Kidney epithelial cell (primary cell): ENCODE data around the gene SLC49A3. TPM values are rescaled to one million over a fixed set of nuclear protein-coding genes. Genes with fewer than 3 reads are reported as not detected.
A peak's percentile ranks its signal among the peaks of the same experiment; 100 is the strongest.

Experiments used
- DNase-seq: peaks from one replicate; pipeline ENCODE4 v3.0.0-alpha.2; 2010; ENCODE audit warnings: low read depth
- H3K27me3 ChIP-seq: 2 replicates; pipeline ENCODE4 v1.6.0; 2011; ENCODE audit warnings: low read length; ENCODE audit not compliant: control insufficient read depth, insufficient read depth
- H3K36me3 ChIP-seq: 2 replicates; pipeline ENCODE4 v1.5.1; 2011; ENCODE audit warnings: low read length; ENCODE audit not compliant: control insufficient read depth, insufficient read depth
- H3K4me3 ChIP-seq: 2 replicates; pipeline ENCODE4 v1.5.1; 2011; ENCODE audit warnings: low read depth, mild to moderate bottlenecking, control low read depth, low read length
- total RNA-seq: library from RNA; depleted of rRNA; stranded (reverse); fragments of >200 nt; gene quantifications from 2 replicates; pipeline ENCODE4 v1.2.3, GENCODE V29; 2015
- TF ChIP-seq, protein P1 (sequence below): IDR thresholded peaks from 2 replicates; pipeline ENCODE4 v1.5.1; 2011; ENCODE audit warnings: mild to moderate bottlenecking, moderate library complexity, low read length, control low read depth, inconsistent platforms; ENCODE audit not compliant: insufficient read depth, poor library complexity, severe bottlenecking

Gene SLC49A3
- total RNA-seq, 1 donor from 2014 or later: 3.4 TPM

DNA sequence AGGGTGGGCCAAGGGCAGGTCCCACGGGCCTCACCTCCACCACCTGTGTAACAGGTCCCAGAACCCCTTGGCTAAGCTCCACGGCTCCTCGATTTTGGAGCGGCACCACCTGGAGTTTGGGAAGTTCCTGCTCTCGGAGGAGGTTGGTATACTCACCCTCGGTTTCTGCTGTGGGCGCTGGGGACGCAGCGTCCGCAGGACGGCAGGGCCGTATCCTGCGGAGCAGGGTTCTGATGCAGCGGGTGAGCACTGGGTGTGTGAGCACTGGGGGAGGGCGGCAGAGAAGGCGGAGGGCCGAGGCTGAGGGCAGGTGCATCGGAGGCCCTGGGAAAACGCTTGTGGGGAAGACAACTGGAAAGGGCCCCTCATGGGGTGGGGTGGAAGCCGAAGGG, 25.9 kb downstream of the SLC49A3 start:
- Histone ChIP-seq H3K27me3 (peaks cover 3% of the 10 kb centered on the region), H3K4me3 (peak overlapping the region; percentile 63), H3K36me3 (no peaks in the 10 kb centered on the region)
- no peak for DNase-seq
- TF ChIP-seq, protein P1, sequence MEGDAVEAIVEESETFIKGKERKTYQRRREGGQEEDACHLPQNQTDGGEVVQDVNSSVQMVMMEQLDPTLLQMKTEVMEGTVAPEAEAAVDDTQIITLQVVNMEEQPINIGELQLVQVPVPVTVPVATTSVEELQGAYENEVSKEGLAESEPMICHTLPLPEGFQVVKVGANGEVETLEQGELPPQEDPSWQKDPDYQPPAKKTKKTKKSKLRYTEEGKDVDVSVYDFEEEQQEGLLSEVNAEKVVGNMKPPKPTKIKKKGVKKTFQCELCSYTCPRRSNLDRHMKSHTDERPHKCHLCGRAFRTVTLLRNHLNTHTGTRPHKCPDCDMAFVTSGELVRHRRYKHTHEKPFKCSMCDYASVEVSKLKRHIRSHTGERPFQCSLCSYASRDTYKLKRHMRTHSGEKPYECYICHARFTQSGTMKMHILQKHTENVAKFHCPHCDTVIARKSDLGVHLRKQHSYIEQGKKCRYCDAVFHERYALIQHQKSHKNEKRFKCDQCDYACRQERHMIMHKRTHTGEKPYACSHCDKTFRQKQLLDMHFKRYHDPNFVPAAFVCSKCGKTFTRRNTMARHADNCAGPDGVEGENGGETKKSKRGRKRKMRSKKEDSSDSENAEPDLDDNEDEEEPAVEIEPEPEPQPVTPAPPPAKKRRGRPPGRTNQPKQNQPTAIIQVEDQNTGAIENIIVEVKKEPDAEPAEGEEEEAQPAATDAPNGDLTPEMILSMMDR: no peak

DNA sequence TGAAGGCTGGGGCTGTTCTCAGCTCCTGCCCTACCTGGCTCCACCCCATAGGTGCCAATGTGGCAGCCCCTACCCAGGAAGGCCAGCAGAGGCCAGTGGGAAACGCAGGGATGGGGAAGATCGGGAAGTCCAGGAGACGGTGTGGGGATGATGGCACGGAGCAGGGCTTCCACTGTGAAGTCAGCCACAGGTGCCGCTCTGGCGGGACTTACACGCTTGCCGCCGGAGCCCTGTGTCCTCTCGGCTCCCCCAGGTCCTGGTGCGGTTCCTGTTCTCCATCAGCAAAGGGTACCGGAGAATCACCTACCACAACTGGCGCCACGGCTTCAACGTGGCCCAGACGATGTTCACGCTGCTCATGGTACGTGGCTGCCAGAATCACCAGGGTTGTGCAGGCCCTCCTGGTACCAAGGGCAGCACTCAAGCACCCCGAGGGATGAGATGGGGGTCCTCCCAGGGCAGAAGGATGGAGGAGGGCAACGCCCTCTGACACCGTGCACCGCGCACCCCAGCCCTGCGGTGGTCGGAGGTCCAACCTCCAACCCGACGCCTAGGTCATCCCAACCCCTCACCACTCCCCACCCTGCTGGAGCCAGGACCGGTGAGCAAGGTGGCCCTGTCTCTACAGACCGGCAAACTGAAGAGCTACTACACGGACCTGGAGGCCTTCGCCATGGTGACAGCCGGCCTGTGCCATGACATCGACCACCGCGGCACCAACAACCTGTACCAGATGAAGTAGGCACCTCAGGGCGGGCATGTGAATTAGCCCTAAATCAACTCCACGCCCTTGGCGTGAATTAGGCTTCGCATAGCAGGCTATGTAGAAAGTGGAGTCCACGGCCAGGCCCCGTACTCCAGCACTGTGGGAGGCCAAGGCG, 26.8 kb downstream of the SLC49A3 start:
- no peak for DNase-seq
- H3K36me3 ChIP-seq: no peaks in the 10 kb centered on the region
- peaks cover 3% of the 10 kb centered on the region for H3K27me3 ChIP-seq
- no peak overlapping the region for H3K4me3 ChIP-seq
- TF ChIP-seq, protein P1: no peak

DNA sequence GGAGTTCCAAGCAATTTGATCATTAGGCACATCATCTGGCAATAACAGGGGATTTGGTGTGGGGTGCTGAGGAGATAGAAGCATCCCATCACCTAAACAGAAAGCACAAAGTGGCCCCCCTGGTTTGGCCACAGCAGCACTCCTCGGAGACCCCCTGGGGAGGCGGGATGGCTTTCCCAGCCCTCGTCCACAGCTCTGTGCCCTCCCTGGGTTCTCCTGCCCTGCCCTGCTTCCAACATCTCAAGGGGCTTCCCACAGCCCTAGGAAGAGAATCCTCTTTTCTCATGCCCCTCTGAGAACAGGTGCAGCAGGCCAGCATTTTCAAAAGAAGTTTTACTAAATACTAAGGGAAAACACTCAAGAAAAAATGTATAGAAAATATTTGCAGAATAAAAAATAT, 27.7 kb downstream of the SLC49A3 start:
- TF ChIP-seq, protein P1: no peak
- DNase-seq: no peak
- Histone ChIP-seq H3K36me3 (no peaks in the 10 kb centered on the region), H3K27me3 (peaks cover 3% of the 10 kb centered on the region), H3K4me3 (no peak overlapping the region)

DNA sequence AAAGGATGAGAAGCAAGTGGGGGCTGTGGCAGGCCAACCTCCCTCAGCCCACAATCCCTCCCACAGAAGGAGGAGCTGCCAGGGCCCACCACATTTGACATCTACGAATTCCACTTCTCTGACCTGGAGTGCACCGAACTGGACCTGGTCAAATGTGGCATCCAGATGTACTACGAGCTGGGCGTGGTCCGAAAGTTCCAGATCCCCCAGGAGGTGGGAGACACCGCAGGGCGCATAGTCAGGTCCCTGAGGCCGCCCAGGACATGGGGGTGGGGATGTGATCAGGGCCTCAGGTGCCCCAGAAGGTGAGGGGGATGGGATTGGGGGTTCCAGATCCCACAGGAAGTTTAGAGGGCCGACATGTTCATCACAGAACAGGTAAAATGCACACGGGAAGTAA, 28.6 kb downstream of the SLC49A3 start:
- H3K4me3 ChIP-seq: no peak overlapping the region
- DNase-seq: no peak
- TF ChIP-seq, protein P1: no peak
- H3K36me3 ChIP-seq: no peaks in the 10 kb centered on the region
- H3K27me3 ChIP-seq: peaks cover 4% of the 10 kb centered on the region

DNA sequence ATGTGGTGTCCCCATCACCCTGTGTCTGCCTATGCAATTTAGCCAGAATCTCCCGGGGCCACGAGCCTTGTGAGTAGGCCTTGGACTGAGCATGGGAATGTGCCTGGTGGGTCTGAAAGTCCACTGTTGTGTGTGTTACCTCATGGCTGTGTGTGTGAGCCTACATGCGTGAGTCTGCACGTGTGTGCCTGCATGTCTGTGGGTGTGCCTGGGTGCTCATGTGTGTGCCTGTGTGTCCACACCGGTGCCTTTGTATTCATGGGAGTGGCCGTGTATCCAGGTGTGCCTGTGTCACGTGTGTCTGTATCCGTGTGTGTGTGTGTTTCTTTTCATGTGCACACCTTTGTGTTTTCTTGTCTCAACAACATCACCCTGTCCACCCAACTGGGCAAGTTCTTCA, 29.1 kb downstream of the SLC49A3 start:
- no peaks in the 10 kb centered on the region for H3K36me3 ChIP-seq
- no peak for DNase-seq
- TF ChIP-seq, protein P1: no peak
- H3K4me3 ChIP-seq: no peak overlapping the region
- H3K27me3 ChIP-seq: peaks cover 9% of the 10 kb centered on the region
